HCT116 (cell line): ENCODE data around the gene RILPL1. TPM values are rescaled to one million over a fixed set of nuclear protein-coding genes. Genes with fewer than 3 reads are reported as not detected.
A peak's percentile ranks its signal among the peaks of the same experiment; 100 is the strongest.

Experiments used
- ATAC-seq: fragments of 200-7000 bp; cut with Tn5 transposase; 2 replicates; pipeline ENCODE4 v1.9.1; 2020; ENCODE audit warnings: mild to moderate bottlenecking, moderate library complexity
- BruUV-seq: library from RNA; stranded (reverse); fragments of 400-500 nt; replicated peaks from 2 replicates; lab custom pipeline; 2021; lab: Mats Ljungman, UMichigan
- CTCF ChIA-PET: fragments of 300-600 bp; sonication (Branson Sonifier 250); formaldehyde crosslinking; loops from one replicate; lab custom pipeline; 2021; ENCODE audit warnings: antibody characterized with exemption; lab: Charles Lee
- POLR2A ChIA-PET: fragments of 300-600, 350-600 bp; sonication (Branson Sonifier 250); formaldehyde crosslinking; loops from one replicate; lab custom pipeline; 2021; ENCODE audit warnings: antibody characterized with exemption; lab: Charles Lee
- RAD21 ChIA-PET, 2 experiments: fragments of 300-600 bp; sonication (Branson Sonifier 250); formaldehyde crosslinking; loops; one replicate each; lab custom pipeline; 2023; ENCODE audit warnings: low total read pairs in 2 of 2; ENCODE audit not compliant: uncharacterized antibody in 2 of 2, unreplicated experiment in 2 of 2, low non-redundant PET in 1 of 2; lab: Charles Lee
- DNase-seq: peaks from one replicate; pipeline ENCODE4 v3.0.0-alpha.2; 2010; ENCODE audit warnings: low read depth, low spot score
- H2AFZ ChIP-seq: fragments of 200-600 bp; shearing (Covaris generic), sonication (generic); 2 replicates; pipeline ENCODE4 v1.6.1; 2017; ENCODE audit warnings: low read depth, mixed run types, mixed read lengths, antibody characterized with exemption, low read length; ENCODE audit not compliant: poor library complexity, severe bottlenecking
- H3K27ac ChIP-seq: 2 replicates; pipeline ENCODE4 v1.5.1; 2012; ENCODE audit warnings: low read depth, low read length
- H3K27me3 ChIP-seq: fragments of 200-600 bp; sonication (generic); 2 replicates; pipeline ENCODE4 v1.6.1; 2016; ENCODE audit warnings: mixed run types, low read length, mixed read lengths; ENCODE audit not compliant: insufficient read depth
- H3K36me3 ChIP-seq, 2 experiments: fragments of 200-500 bp in 1 of 2; fragments of 200-600 bp in 1 of 2; sonication (Bioruptor generic) in 1 of 2; sonication (generic) in 1 of 2; 2 replicates each; pipeline versions ENCODE4 v1.5.1 to v1.6.1; 2014 to 2016; ENCODE audit warnings: low read length in 2 of 2, inconsistent platforms in 1 of 2, mixed read lengths in 1 of 2, mixed run types in 1 of 2; ENCODE audit not compliant: insufficient read depth in 2 of 2, control insufficient read depth in 1 of 2
- H3K4me1 ChIP-seq, 2 experiments: fragments of 200-600 bp in 1 of 2; sonication (generic) in 1 of 2; 2 replicates each; pipeline versions ENCODE4 v1.5.1 to v1.6.1; 2012 to 2017; ENCODE audit warnings: low read length in 2 of 2, inconsistent platforms in 1 of 2, mild to moderate bottlenecking in 1 of 2, mixed read lengths in 1 of 2, mixed run types in 1 of 2, moderate library complexity in 1 of 2; ENCODE audit not compliant: insufficient read depth in 2 of 2, control insufficient read depth in 1 of 2
- H3K4me2 ChIP-seq: fragments of 200-600 bp; sonication (generic); 2 replicates; pipeline ENCODE4 v1.6.1; 2017; ENCODE audit warnings: mixed run types, low read length, mixed read lengths
- H3K4me3 ChIP-seq, 2 experiments: fragments of 200-600 bp in 1 of 2; sonication (generic) in 1 of 2; replicated peaks in 1 of 2; 2 replicates each; pipeline ENCODE4 v1.5.1; 2011 to 2016; ENCODE audit warnings: low read length in 2 of 2, control low read depth in 1 of 2, low read depth in 1 of 2, mild to moderate bottlenecking in 1 of 2, mixed read lengths in 1 of 2, mixed run types in 1 of 2
- H3K79me2 ChIP-seq: fragments of 200-600 bp; sonication (generic); 2 replicates; pipeline ENCODE4 v1.6.1; 2017; ENCODE audit warnings: mild to moderate bottlenecking, mixed run types, low read length, moderate library complexity, mixed read lengths; ENCODE audit not compliant: insufficient read depth
- H3K9ac ChIP-seq: fragments of 200-600 bp; sonication (generic); 2 replicates; pipeline ENCODE4 v1.6.1; 2016; ENCODE audit warnings: low read length, mixed read lengths
- H3K9me2 ChIP-seq: fragments of 200-600 bp; sonication (generic), shearing (Covaris generic); 2 replicates; pipeline ENCODE4 v1.6.1; 2017; ENCODE audit warnings: mixed run types, mild to moderate bottlenecking, moderate library complexity; ENCODE audit not compliant: insufficient read depth
- H3K9me3 ChIP-seq, 2 experiments: fragments of 200-500 bp in 1 of 2; fragments of 200-600 bp in 1 of 2; sonication (Bioruptor generic) in 1 of 2; sonication (generic) in 1 of 2; 2 replicates each; pipeline ENCODE4 v1.6.1; 2014 to 2017; ENCODE audit warnings: low read length in 2 of 2, mixed read lengths in 2 of 2, inconsistent platforms in 1 of 2, low read depth in 1 of 2, mild to moderate bottlenecking in 1 of 2, mixed run types in 1 of 2, moderate library complexity in 1 of 2; ENCODE audit not compliant: control insufficient read depth in 1 of 2, insufficient read depth in 1 of 2
- H4K20me1 ChIP-seq: fragments of 200-600 bp; sonication (generic), shearing (Covaris generic); 2 replicates; pipeline ENCODE4 v1.6.1; 2017; ENCODE audit warnings: mixed run types, mild to moderate bottlenecking, moderate library complexity; ENCODE audit not compliant: insufficient read depth
- CBX3 ChIP-seq: IDR thresholded peaks from 2 replicates; pipeline ENCODE4 v1.6.1; 2012; ENCODE audit warnings: low read depth
- EGR1 ChIP-seq: IDR thresholded peaks from 2 replicates; pipeline ENCODE4 v1.6.1; 2012; ENCODE audit warnings: low read depth
- EZH2phosphoT487 ChIP-seq: fragments of 200-600 bp; IDR thresholded peaks from 2 replicates; pipeline ENCODE4 v1.6.1; 2018; ENCODE audit warnings: antibody characterized with exemption, borderline replicate concordance
- JUND ChIP-seq: IDR thresholded peaks from 2 replicates; pipeline ENCODE4 v1.6.1; 2012
- RAD21 ChIP-seq: IDR thresholded peaks from 2 replicates; pipeline ENCODE4 v1.6.1; 2012; ENCODE audit warnings: low read depth, mild to moderate bottlenecking
- SIN3A ChIP-seq: IDR thresholded peaks from 2 replicates; pipeline ENCODE4 v1.6.1; 2012; ENCODE audit warnings: low read depth
- SP1 ChIP-seq: IDR thresholded peaks from 2 replicates; pipeline ENCODE4 v1.6.1; 2012; ENCODE audit warnings: low read depth
- TCF7L2 ChIP-seq: IDR thresholded peaks from 2 replicates; pipeline ENCODE4 v1.7.0; 2011; ENCODE audit warnings: borderline replicate concordance, inconsistent platforms; ENCODE audit not compliant: insufficient read depth, insufficient read length; ENCODE audit errors: extremely low read depth
- YY1 ChIP-seq: IDR thresholded peaks from 2 replicates; pipeline ENCODE4 v1.6.1; 2011; ENCODE audit warnings: low read length, low read depth, moderate library complexity, mild to moderate bottlenecking; ENCODE audit not compliant: insufficient replicate concordance; ENCODE audit errors: extremely low read depth
- ZNF274 ChIP-seq: fragments of 200-500 bp; sonication (Bioruptor generic); IDR thresholded peaks from 2 replicates; pipeline ENCODE4 v1.6.1; 2014; ENCODE audit warnings: mild to moderate bottlenecking, low read depth, low read length, inconsistent platforms
- intact Hi-C: fragments of 100-400 bp; cut with micrococcal nuclease; formaldehyde crosslinking; loops from 2 replicates; pipeline ENCODE4 v1.10.0; 2022
- total RNA-seq: library from RNA; stranded (reverse); gene quantifications from one replicate; pipeline ENCODE4 v1.2.1, GENCODE V29; 2021; ENCODE audit not compliant: unreplicated experiment
- TF ChIP-seq, protein P1 (sequence below): IDR thresholded peaks from 2 replicates; pipeline ENCODE4 v1.6.1; 2011; ENCODE audit warnings: mild to moderate bottlenecking, low read length, moderate library complexity; ENCODE audit not compliant: insufficient replicate concordance; ENCODE audit errors: extremely low read depth

Gene RILPL1
- total RNA-seq, 1 experiment from 2014 or later = 11.8 TPM

DNA sequence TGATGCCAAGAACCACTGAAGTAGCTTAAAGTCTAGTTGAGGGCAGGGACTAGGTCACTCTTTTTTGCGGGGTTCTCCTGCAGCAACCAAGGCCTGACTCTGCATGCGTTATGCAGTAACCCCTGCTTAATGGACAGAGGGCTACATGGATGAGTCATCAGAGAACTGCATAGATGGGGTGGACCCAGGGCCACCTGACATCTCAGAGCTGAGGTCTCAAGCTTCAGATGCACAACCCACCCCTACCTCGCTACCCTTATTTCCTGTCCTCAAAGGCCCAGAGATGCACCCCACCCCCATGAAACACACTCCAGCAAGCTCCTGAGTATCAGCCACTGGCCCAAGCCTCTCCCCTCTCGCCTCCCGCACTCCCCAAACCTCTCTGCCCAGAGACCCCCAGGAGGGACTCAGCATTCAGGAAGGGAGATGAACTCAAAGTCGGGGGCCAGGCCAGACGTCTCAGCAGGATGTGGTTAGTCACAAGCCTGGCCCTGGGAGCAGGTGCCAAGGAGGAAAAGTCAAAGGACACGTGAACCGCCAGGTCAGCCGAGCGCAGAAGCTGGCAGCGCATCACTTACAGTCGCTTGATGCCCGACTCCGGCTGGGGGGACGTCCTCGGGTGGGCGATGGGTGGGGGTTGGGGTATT, 49.8 kb downstream of the RILPL1 start:
- RAD21 ChIA-PET = no interaction called here
- no TSS peak for BruUV-seq
- Histone ChIP-seq H3K27ac (no peak overlapping the region), H3K9me2 (no peaks in the 10 kb centered on the region), H3K4me3 (no peak overlapping the region), H4K20me1 (no peaks in the 10 kb centered on the region), H3K36me3 (no peaks in the 10 kb centered on the region), H3K79me2 (no peaks in the 10 kb centered on the region), H3K4me2 (no peak overlapping the region), H3K4me1 (no peaks in the 10 kb centered on the region), H3K27me3 (no peaks in the 10 kb centered on the region), H3K9ac (no peak overlapping the region), H2AFZ (no peak overlapping the region), H3K9me3 (no peaks in the 10 kb centered on the region)
- CTCF ChIA-PET = no interaction called here
- intact Hi-C loops = no loop called here
- POLR2A ChIA-PET = no interaction called here
- ATAC-seq (peak; percentile 18; the same call in 1 of the 2 replicates), DNase-seq (no peak)
- TF ChIP-seq EZH2phosphoT487 (no peak), YY1 (no peak), ZNF274 (no peak), JUND (no peak), RAD21 (no peak), EGR1 (no peak), TCF7L2 (no peak), SP1 (no peak), SIN3A (no peak), CBX3 (no peak)
- TF ChIP-seq, protein P1, sequence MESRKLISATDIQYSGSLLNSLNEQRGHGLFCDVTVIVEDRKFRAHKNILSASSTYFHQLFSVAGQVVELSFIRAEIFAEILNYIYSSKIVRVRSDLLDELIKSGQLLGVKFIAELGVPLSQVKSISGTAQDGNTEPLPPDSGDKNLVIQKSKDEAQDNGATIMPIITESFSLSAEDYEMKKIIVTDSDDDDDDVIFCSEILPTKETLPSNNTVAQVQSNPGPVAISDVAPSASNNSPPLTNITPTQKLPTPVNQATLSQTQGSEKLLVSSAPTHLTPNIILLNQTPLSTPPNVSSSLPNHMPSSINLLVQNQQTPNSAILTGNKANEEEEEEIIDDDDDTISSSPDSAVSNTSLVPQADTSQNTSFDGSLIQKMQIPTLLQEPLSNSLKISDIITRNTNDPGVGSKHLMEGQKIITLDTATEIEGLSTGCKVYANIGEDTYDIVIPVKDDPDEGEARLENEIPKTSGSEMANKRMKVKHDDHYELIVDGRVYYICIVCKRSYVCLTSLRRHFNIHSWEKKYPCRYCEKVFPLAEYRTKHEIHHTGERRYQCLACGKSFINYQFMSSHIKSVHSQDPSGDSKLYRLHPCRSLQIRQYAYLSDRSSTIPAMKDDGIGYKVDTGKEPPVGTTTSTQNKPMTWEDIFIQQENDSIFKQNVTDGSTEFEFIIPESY = no peak
